Nephron progenitor cell (in vitro differentiated cells): ENCODE results near the gene TMEM229A.

Source experiments
- DNase-seq: peaks from one replicate; pipeline ENCODE4 v3.0.0; 2021
- H3K27ac Mint-ChIP-seq: 2 replicates; pipeline ENCODE4 v1.8.0; 2021; ENCODE audit warnings: mild to moderate bottlenecking, moderate library complexity, mixed read lengths
- H3K27me3 Mint-ChIP-seq: 2 replicates; pipeline ENCODE4 v1.8.0; 2021; ENCODE audit warnings: mild to moderate bottlenecking, low read depth, mixed read lengths; ENCODE audit not compliant: poor library complexity
- H3K36me3 Mint-ChIP-seq: 2 replicates; pipeline ENCODE4 v1.8.0; 2021; ENCODE audit warnings: low read depth, mixed read lengths
- H3K4me1 Mint-ChIP-seq: 2 replicates; pipeline ENCODE4 v1.8.0; 2021; ENCODE audit warnings: mixed read lengths
- H3K4me3 Mint-ChIP-seq: 2 replicates; pipeline ENCODE4 v1.8.0; 2021; ENCODE audit warnings: mild to moderate bottlenecking, moderate library complexity, mixed read lengths
- H3K9me3 Mint-ChIP-seq: 2 replicates; pipeline ENCODE4 v1.8.0; 2021; ENCODE audit warnings: mild to moderate bottlenecking, moderate library complexity, mixed read lengths
- CTCF ChIP-seq: fragments of 200-600 bp; sonication (generic); IDR thresholded peaks from 2 replicates; pipeline ENCODE4 v1.5.0; 2021; ENCODE audit warnings: antibody characterized with exemption

The TMEM229A gene

GRCh38 chr7:124072603-124073309 lies 39.9 kb upstream of the TMEM229A start:
- TF ChIP-seq CTCF: no peak
- H3K27ac Mint-ChIP-seq: no peak overlapping the region
- no peaks in the 10 kb centered on the region for H3K4me1 Mint-ChIP-seq

GRCh38 chr7:124071843-124072242 lies 39.0 kb upstream of the TMEM229A start:
- no peak for TF ChIP-seq CTCF
- no peak overlapping the region for H3K4me3 Mint-ChIP-seq
- no peak for DNase-seq
- H3K9me3 Mint-ChIP-seq: no peaks in the 10 kb centered on the region
- H3K4me1 Mint-ChIP-seq: no peaks in the 10 kb centered on the region
- H3K27me3 Mint-ChIP-seq: no peaks in the 10 kb centered on the region
- no peak overlapping the region for H3K27ac Mint-ChIP-seq
- H3K36me3 Mint-ChIP-seq: no peaks in the 10 kb centered on the region

More at GRCh38 chr7:124072603-124073309, 39.9 kb upstream of the TMEM229A start:
- DNase-seq: no peak
- H3K27me3 Mint-ChIP-seq: no peaks in the 10 kb centered on the region
- no peaks in the 10 kb centered on the region for H3K36me3 Mint-ChIP-seq
- no peak overlapping the region for H3K4me3 Mint-ChIP-seq
- no peaks in the 10 kb centered on the region for H3K9me3 Mint-ChIP-seq

- DNase-seq: no peak
- no peaks in the 10 kb centered on the region for H3K36me3 Mint-ChIP-seq
Measured at GRCh38 chr7:124062171-124062570, 29.3 kb upstream of the TMEM229A start.

GRCh38 chr7:124060528-124060927 lies 27.7 kb upstream of the TMEM229A start:
- H3K4me3 Mint-ChIP-seq: no peak overlapping the region
- peaks cover 8% of the 10 kb centered on the region for H3K27me3 Mint-ChIP-seq
- H3K4me1 Mint-ChIP-seq: no peaks in the 10 kb centered on the region
- TF ChIP-seq CTCF: no peak
- H3K9me3 Mint-ChIP-seq: no peaks in the 10 kb centered on the region
- H3K36me3 Mint-ChIP-seq: no peaks in the 10 kb centered on the region
- no peak overlapping the region for H3K27ac Mint-ChIP-seq
- no peak for DNase-seq

More at GRCh38 chr7:124062171-124062570, 29.3 kb upstream of the TMEM229A start:
- Mint-ChIP-seq H3K27me3 (peaks cover 6% of the 10 kb centered on the region), H3K4me1 (no peaks in the 10 kb centered on the region), H3K9me3 (no peaks in the 10 kb centered on the region), H3K4me3 (no peak overlapping the region), H3K27ac (no peak overlapping the region)
- TF ChIP-seq CTCF: no peak

GRCh38 chr7:124059375-124059774 lies 26.5 kb upstream of the TMEM229A start:
- no peak for TF ChIP-seq CTCF
- peaks cover 9% of the 10 kb centered on the region for H3K27me3 Mint-ChIP-seq
- no peak overlapping the region for H3K4me3 Mint-ChIP-seq
- no peaks in the 10 kb centered on the region for H3K9me3 Mint-ChIP-seq
- H3K36me3 Mint-ChIP-seq: no peaks in the 10 kb centered on the region
- H3K27ac Mint-ChIP-seq: no peak overlapping the region
- H3K4me1 Mint-ChIP-seq: no peaks in the 10 kb centered on the region
- DNase-seq: no peak

GRCh38 chr7:124058515-124058914 lies 25.6 kb upstream of the TMEM229A start:
- Mint-ChIP-seq H3K4me1 (no peaks in the 10 kb centered on the region), H3K36me3 (no peaks in the 10 kb centered on the region), H3K27me3 (peaks cover 7% of the 10 kb centered on the region), H3K27ac (no peak overlapping the region), H3K9me3 (no peaks in the 10 kb centered on the region), H3K4me3 (no peak overlapping the region)
- TF ChIP-seq CTCF: no peak
- no peak for DNase-seq
